ENCODE data around the gene PLET1.

Gene PLET1

GRCh38 chr11:112280268-112281126 lies 19.8 kb upstream of the PLET1 start:
- DNase-seq, result no peak

GRCh38 chr11:112279901-112280267 lies 19.2 kb upstream of the PLET1 start:
- peak; percentile 44 for DNase-seq

- DNase-seq, result no peak
These were observed 18.1 kb upstream of the PLET1 start for GRCh38 chr11:112278803-112279202.

DNA sequence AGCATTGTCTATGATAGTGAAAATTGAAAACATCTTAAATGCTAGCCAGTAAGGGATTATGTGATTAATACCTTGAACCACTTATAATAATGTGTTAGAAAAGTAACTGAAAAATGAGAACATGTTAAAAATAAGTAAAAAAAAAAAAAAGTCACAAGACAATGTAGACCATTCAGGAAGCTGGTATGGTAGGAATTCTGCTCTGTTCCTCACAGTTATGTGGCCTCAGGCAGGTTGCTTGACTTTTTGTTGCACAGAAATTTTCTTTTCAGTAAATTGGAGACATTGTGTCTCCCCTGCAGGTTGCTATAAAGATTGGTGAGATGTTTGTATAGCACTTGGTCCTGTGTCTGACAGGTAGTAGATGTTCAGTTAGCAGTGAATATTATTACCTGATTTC lies 17.3 kb upstream of the PLET1 start:
- no peak for DNase-seq

- no peak for DNase-seq
These were observed 16.4 kb upstream of the PLET1 start for GRCh38 chr11:112277029-112277428.

DNA sequence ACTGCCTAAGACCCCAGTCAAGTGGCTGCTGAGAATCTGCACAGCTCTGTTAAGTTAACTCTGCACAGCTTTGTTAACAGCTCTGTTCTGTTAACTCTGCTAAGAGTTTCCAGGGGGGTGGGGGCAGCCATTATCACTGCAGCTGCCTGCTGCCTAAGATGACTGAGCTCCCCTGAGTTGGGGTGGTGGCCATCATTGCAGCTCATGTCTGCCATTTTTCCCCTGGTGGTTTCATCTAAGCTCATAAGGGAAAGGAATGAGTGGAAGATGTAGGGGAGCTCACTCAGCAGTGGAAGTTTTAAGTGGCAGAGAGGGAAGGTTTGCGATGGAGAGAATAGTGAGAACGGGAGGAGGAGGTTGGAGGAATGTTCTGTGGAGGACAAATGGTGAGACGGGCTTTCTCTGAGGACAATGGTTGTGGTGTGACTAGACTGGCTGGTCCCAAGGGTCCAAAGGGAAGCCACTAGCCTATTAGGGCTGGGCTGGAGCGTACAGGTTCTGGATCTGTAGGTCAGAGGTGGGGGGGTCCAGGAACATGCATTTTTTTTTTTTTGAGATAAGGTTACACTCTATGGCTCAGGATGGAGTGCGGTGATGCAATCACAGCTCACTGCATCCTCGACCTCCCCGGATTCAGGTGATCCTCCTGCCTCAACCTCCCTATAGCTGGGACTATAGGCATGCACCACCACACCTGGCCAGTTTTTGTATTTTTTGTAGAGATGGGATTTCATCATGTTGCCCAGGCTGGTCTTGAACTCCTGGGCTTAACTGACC lies 13.5 kb upstream of the PLET1 start:
- DNase-seq, result no peak

DNA sequence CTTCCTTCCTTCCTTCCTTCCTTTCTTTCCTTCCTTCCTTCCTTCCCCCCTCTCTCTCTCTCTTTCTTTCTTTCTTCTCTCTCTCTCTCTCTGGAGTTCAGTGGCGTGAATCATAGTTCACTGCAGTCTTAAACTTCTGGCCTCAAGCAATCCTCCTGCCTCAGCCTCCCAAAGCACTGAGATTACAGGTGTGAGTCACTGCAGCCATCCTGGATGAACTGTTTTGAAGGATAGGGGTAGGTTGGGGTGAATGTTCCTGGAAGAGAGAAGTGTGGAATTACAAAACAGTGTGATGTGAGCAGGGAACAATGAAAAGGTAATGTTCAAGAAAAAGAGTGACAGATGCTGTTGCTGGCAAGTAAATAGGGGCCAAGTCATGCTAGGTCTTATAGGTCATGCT lies 12.4 kb upstream of the PLET1 start:
- DNase-seq, result no peak

GRCh38 chr11:112271242-112271641 lies 10.6 kb upstream of the PLET1 start:
- DNase-seq, result no peak

DNA sequence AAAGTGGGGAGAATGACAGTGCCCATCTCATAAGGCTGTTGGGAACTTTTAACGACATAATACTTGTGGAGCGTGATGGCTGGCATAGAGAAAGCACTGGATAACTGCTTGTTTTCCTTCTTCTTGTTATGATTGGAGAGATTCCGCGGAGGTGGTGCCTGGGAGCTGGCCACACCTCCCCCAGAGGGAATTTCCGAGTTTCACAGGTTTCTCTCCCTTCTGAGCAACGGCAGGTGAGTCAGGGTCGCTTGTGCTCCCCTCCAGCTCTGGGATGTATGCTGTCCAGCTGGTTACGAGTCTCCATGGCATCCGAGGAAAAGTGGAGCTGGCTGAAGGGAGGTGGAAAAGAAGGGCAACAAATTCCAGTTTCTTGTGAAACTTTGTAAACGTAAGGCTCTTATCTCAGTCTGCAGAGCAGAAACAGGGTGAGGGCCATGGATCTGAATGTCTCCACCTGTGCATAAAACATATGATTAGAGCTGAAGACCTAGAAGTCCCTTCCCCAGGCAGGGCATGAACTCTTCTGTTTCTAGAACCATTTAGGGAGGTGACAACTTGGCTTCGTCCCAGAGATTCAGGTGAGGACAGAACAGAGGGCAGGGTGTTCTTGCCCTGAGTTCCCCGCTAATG lies 10.0 kb upstream of the PLET1 start:
- DNase-seq, result no peak

- no peak for DNase-seq
These were observed 8.5 kb upstream of the PLET1 start for GRCh38 chr11:112269139-112269538.

GRCh38 chr11:112268406-112268805 lies 7.7 kb upstream of the PLET1 start:
- no peak for DNase-seq

GRCh38 chr11:112267188-112267591 lies 6.5 kb upstream of the PLET1 start:
- no peak for DNase-seq

- DNase-seq, result no peak
These were observed 5.7 kb upstream of the PLET1 start for GRCh38 chr11:112266410-112266778.

- no peak for DNase-seq
These were observed 5.2 kb upstream of the PLET1 start for GRCh38 chr11:112265659-112266409.

GRCh38 chr11:112255067-112255720 lies 5.5 kb downstream of the PLET1 start:
- DNase-seq, result no peak

DNA sequence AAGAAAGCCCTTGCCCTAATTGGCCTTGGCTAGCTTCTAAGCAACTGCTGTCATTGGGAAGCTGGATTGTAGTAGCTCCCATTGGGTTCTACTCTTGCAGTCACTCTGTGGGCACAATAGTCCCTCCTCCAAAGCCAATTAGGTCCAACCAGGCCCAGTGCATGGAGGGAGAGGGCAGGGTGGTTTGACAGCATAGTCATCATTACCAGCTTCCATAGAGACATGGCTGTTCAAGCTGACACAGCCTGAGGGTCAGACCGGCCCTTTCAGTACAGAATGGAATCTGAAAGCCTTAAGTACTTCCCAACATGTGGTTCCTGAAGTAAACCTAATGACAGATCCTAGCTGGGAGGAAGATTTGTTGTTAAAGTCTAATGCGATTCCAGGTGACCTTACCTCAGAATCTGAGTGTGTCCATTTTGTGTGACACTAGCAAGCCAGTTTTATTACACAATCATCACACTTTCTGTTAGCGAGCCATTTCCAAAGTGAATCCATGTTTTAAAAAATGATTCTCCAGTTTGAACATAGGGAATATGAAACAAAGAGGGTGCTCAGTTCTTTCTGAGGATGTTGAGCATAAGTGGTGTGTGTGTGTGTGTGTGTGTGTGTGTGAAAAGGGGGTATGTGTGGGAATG lies 6.9 kb downstream of the PLET1 start:
- DNase-seq, result no peak

DNA sequence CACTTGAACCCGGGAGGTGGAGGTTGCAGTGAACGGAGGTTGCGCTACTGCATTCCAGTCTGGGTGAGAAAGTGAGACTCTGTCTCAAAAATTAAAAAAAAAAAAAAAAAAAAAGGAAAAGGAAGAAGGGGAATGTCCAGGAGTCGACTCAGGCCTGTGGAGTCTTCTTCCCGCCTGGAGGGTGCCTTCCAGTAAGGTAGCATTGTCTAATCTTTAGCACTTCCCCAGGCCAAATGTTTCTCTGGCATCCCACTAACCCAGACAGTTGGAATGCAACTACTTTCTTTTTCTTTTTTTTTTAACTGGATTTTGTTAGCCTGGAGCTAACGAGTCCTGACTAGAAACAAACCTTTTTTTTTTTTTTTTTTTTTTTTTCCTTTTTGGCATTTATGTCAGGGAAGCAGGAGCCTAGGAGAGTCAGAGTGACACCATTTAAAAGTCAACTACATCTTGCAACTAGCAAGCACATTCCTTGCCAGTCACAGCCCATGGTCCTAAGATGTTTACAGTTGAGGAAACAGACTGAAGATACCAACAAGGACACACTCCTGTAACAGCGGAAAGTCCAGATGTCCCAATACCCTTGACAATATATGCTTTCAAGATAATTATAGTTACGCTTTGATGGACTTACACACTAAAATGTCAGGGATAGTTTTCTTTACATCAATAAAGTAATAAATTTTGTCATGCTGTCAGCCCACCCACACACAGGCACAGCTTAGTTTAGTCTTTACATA lies 10.6 kb downstream of the PLET1 start:
- no peak for DNase-seq

DNA sequence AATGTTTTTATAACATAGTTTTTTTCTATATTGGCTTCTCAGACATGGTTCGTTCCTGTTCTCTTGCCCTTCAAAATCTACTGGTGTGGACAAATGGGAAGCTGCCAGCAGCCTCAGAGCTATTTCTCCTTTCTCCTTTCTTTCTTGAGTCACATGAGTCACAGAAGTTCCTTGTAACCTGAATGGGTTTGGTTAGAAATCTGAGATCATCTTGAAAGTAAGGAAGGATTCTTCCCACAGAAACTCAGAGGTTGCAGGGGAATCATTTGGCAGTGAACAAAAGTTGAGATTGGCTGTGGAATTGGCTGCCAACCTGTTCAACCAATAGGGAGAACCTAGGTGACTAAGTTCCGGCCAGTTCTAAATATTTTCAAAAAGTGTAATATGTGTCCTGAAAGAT lies 12.5 kb downstream of the PLET1 start:
- no peak for DNase-seq

DNA sequence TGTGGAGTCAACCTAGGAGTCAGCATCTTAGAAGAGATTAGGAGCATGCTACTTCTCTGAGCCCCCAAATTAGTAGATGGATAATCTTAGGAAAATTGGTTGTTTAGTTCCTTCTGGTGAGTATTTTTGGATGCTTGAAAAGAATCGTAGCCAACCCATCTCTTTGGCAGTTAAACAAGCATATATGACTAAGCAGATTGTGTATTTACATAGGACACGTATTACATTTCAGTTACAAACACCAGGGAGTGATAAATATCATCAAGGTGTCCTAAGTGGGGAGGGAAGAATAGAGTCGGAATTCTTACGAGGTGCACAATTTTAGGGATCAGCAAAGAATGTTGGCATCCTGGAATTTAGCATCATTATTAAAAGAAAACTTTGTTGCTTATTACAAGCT lies 13.5 kb downstream of the PLET1 start:
- DNase-seq, result no peak

- DNase-seq, result no peak
These were observed 19.2 kb downstream of the PLET1 start for GRCh38 chr11:112241486-112241885.

DNA sequence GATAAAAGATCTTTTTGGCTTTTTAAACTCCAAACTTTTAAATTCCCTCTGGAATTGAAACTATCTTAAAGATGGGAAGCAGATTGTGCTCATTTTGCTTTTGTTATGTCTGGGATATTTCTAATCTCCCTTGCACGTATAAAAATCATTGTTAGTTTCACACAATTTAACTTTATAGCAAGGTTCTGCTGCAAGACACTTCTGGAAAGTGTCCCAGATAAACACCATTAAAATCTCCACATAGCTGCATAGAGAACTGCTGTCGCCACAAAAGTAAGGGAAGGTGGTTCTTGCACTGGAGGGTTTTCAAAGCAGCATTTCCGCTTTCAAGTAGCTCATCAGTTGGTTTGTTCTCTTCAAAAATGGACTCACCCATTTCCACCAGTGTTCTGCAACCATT lies 22.6 kb downstream of the PLET1 start:
- DNase-seq, result no peak

Measured in activated gamma-delta T cell (primary cell).